Naive thymus-derived CD8-positive, alpha-beta T cell (primary cell): ENCODE data around the gene FGFR4. TPM values are rescaled to one million over a fixed set of nuclear protein-coding genes. Genes with fewer than 3 reads are reported as not detected.

Experiments used
- ATAC-seq, 2 donors: fragments of 150-1000 bp; cut with Tn5 transposase in 1 of 2; sonication (Bioruptor Pico), chemical (Tn5 transposase) in 1 of 2; 1 replicate in 1 of 2; 2 replicates in 1 of 2; pipeline ENCODE4 v1.10.0; 2021; ENCODE audit warnings: mild to moderate bottlenecking in 2 of 2, moderate library complexity in 2 of 2
- POLR2A ChIA-PET: fragments of 350-600 bp; sonication (Branson Sonifier 250); formaldehyde crosslinking; loops from one replicate; lab custom pipeline; 2021; ENCODE audit warnings: antibody characterized with exemption; lab: Charles Lee
- DNase-seq, 10 donors: peaks; one replicate each; pipeline versions ENCODE4 v3.0.0 to v3.0.0-alpha.2; 2020 to 2022
- H3K27ac Mint-ChIP-seq, 10 donors: one replicate each; pipeline ENCODE4 v1.8.0; 2020 to 2022; ENCODE audit warnings: mild to moderate bottlenecking in 10 of 10, mixed read lengths in 10 of 10, moderate library complexity in 4 of 10, inconsistent platforms in 1 of 10
- H3K27me3 Mint-ChIP-seq, 5 donors: one replicate each; pipeline ENCODE4 v1.8.0; 2021 to 2022; ENCODE audit warnings: mixed read lengths in 5 of 5
- H3K36me3 Mint-ChIP-seq, 3 donors: one replicate each; pipeline ENCODE4 v1.8.0; 2020 to 2022; ENCODE audit warnings: mixed read lengths in 3 of 3, mild to moderate bottlenecking in 2 of 3, inconsistent platforms in 1 of 3
- H3K4me1 Mint-ChIP-seq, 4 donors: one replicate each; pipeline ENCODE4 v1.8.0; 2021 to 2022; ENCODE audit warnings: mixed read lengths in 4 of 4
- H3K4me3 Mint-ChIP-seq, 10 donors: one replicate each; pipeline ENCODE4 v1.8.0; 2020 to 2022; ENCODE audit warnings: mild to moderate bottlenecking in 10 of 10, mixed read lengths in 10 of 10, moderate library complexity in 6 of 10, inconsistent platforms in 1 of 10
- H3K9me3 Mint-ChIP-seq, 9 donors: one replicate each; pipeline ENCODE4 v1.8.0; 2020 to 2022; ENCODE audit warnings: mixed read lengths in 9 of 9, mild to moderate bottlenecking in 3 of 9, inconsistent platforms in 1 of 9, moderate library complexity in 1 of 9
- polyA plus RNA-seq, 3 donors: library from polyadenylated mRNA; unstranded; fragments of 300-500 nt; fragmentation: Illumina TruSeq; gene quantifications; one replicate each; pipeline ENCODE4 v1.2.3, GENCODE V29; 2021
- total RNA-seq, 8 experiments: library from RNA in 2 of 8; stranded (reverse) in 2 of 8; gene quantifications; one replicate each; pipeline ENCODE4 v1.2.3 and lab custom pipeline; 2021 to 2026

Gene FGFR4
- total and polyA plus RNA-seq, 5 experiments from 2014 or later = 0.23 to 3.0 (median 1.3) TPM; not detected in 1

- H3K4me1 Mint-ChIP-seq = peaks cover 9 to 15% (median 11%) of the 10 kb centered on the region in 4 donors
- peak overlapping the region in 2 of 10 donors; percentile 3 to 46 for H3K4me3 Mint-ChIP-seq
- no peaks in the 10 kb centered on the region for H3K36me3 Mint-ChIP-seq
- ATAC-seq (no peak), DNase-seq (no peak)
- H3K9me3 Mint-ChIP-seq = no peaks in the 10 kb centered on the region
- H3K27me3 Mint-ChIP-seq = peaks cover 4 to 22% (median 10%) of the 10 kb centered on the region in 5 donors
- no peak overlapping the region for H3K27ac Mint-ChIP-seq
- POLR2A ChIA-PET = interaction anchor here (0.6 kb wide), 1 partner anchor 1227 kb away, joined by 6 read pairs; no protein-coding TSS in a partner anchor
These were observed 2.4 kb downstream of the FGFR4 start for GRCh38 chr5:177089127-177089526.

- Mint-ChIP-seq H3K27ac (peak overlapping the region in 2 of 10 donors; percentile 53 to 57), H3K36me3 (no peaks in the 10 kb centered on the region)
- POLR2A ChIA-PET = no interaction called here
These were observed 3.3 kb downstream of the FGFR4 start for GRCh38 chr5:177089825-177090641.

GRCh38 chr5:177090813-177091212 lies 4.1 kb downstream of the FGFR4 start:
- POLR2A ChIA-PET = no interaction called here
- H3K4me1 Mint-ChIP-seq = peaks cover 9 to 14% (median 11%) of the 10 kb centered on the region in 4 donors
- H3K27ac Mint-ChIP-seq = peak overlapping the region in 1 of 10 donors; percentile 15
- peaks cover 4 to 22% (median 10%) of the 10 kb centered on the region in 5 donors for H3K27me3 Mint-ChIP-seq
- no peaks in the 10 kb centered on the region for H3K9me3 Mint-ChIP-seq
- H3K36me3 Mint-ChIP-seq = no peaks in the 10 kb centered on the region
- no peak overlapping the region for H3K4me3 Mint-ChIP-seq
- ATAC-seq (no peak), DNase-seq (no peak)

More at GRCh38 chr5:177089825-177090641, 3.3 kb downstream of the FGFR4 start:
- H3K4me1 Mint-ChIP-seq = peaks cover 9 to 15% (median 11%) of the 10 kb centered on the region in 4 donors
- ATAC-seq (no peak), DNase-seq (no peak)
- no peaks in the 10 kb centered on the region for H3K9me3 Mint-ChIP-seq
- H3K27me3 Mint-ChIP-seq = peaks cover 4 to 22% (median 10%) of the 10 kb centered on the region in 5 donors
- peak overlapping the region in 1 of 10 donors; percentile 45 for H3K4me3 Mint-ChIP-seq

GRCh38 chr5:177091232-177091631 lies 4.5 kb downstream of the FGFR4 start:
- no peak for ATAC-seq
- POLR2A ChIA-PET = no interaction called here
- Mint-ChIP-seq H3K4me3 (peak overlapping the region in 1 of 10 donors; percentile 26), H3K9me3 (no peaks in the 10 kb centered on the region), H3K36me3 (no peaks in the 10 kb centered on the region), H3K27ac (peak overlapping the region in 1 of 10 donors; percentile 15), H3K4me1 (peaks cover 5 to 10% (median 7%) of the 10 kb centered on the region in 4 donors), H3K27me3 (peaks cover 4 to 22% (median 10%) of the 10 kb centered on the region in 5 donors)
- DNase-seq = no peak

- Mint-ChIP-seq H3K4me3 (no peak overlapping the region), H3K27me3 (peaks cover 4 to 22% (median 10%) of the 10 kb centered on the region in 5 donors), H3K9me3 (no peaks in the 10 kb centered on the region), H3K27ac (no peak overlapping the region), H3K36me3 (no peaks in the 10 kb centered on the region), H3K4me1 (peaks cover 4 to 6% (median 4%) of the 10 kb centered on the region in 4 donors)
- POLR2A ChIA-PET = no interaction called here
- ATAC-seq (no peak), DNase-seq (no peak)
These were observed 5.7 kb downstream of the FGFR4 start for GRCh38 chr5:177092178-177093081.

- peaks cover 4 to 20% (median 10%) of the 10 kb centered on the region in 5 donors for H3K27me3 Mint-ChIP-seq
- POLR2A ChIA-PET = no interaction called here
- no peak overlapping the region for H3K27ac Mint-ChIP-seq
- no peak for DNase-seq
- H3K36me3 Mint-ChIP-seq = no peaks in the 10 kb centered on the region
- H3K4me3 Mint-ChIP-seq = no peak overlapping the region
- ATAC-seq = no peak
- peaks cover 0 to 2% (median 1%) of the 10 kb centered on the region in 4 donors for H3K4me1 Mint-ChIP-seq
- no peaks in the 10 kb centered on the region for H3K9me3 Mint-ChIP-seq
These were observed 6.5 kb downstream of the FGFR4 start for GRCh38 chr5:177093082-177093712.

- no peak for ATAC-seq
- Mint-ChIP-seq H3K27ac (no peak overlapping the region), H3K36me3 (no peaks in the 10 kb centered on the region), H3K4me3 (no peak overlapping the region), H3K4me1 (peaks cover 0 to 2% (median 0%) of the 10 kb centered on the region in 4 donors), H3K27me3 (peaks cover under 1 to 16% (median 10%) of the 10 kb centered on the region in 5 donors), H3K9me3 (no peaks in the 10 kb centered on the region)
- POLR2A ChIA-PET = no interaction called here
- DNase-seq = no peak
These were observed 7.1 kb downstream of the FGFR4 start for GRCh38 chr5:177093803-177094202.

GRCh38 chr5:177094224-177095087 lies 7.7 kb downstream of the FGFR4 start:
- ATAC-seq (no peak), DNase-seq (no peak)
- peak overlapping the region in 1 of 10 donors; percentile 53 for H3K27ac Mint-ChIP-seq
- H3K9me3 Mint-ChIP-seq = no peaks in the 10 kb centered on the region
- H3K4me1 Mint-ChIP-seq = peaks cover 0 to 2% (median 0%) of the 10 kb centered on the region in 4 donors
- H3K4me3 Mint-ChIP-seq = no peak overlapping the region
- POLR2A ChIA-PET = no interaction called here
- no peaks in the 10 kb centered on the region for H3K36me3 Mint-ChIP-seq
- H3K27me3 Mint-ChIP-seq = peaks cover 0 to 12% (median 7%) of the 10 kb centered on the region in 5 donors

GRCh38 chr5:177095088-177095669 lies 8.5 kb downstream of the FGFR4 start:
- H3K9me3 Mint-ChIP-seq = no peaks in the 10 kb centered on the region
- no peak for ATAC-seq

GRCh38 chr5:177096162-177097015 lies 9.7 kb downstream of the FGFR4 start:
- no peak overlapping the region for H3K4me3 Mint-ChIP-seq
- no peak for ATAC-seq
- peaks cover 0 to 15% (median 3%) of the 10 kb centered on the region in 5 donors for H3K27me3 Mint-ChIP-seq
- DNase-seq = no peak
- peaks cover 0 to 2% (median 0%) of the 10 kb centered on the region in 4 donors for H3K4me1 Mint-ChIP-seq
- H3K9me3 Mint-ChIP-seq = no peaks in the 10 kb centered on the region
- no peaks in the 10 kb centered on the region for H3K36me3 Mint-ChIP-seq
- POLR2A ChIA-PET = interaction anchor here (0.6 kb wide), 1 partner anchor 63 kb away, joined by 3 read pairs; no protein-coding TSS in a partner anchor
- H3K27ac Mint-ChIP-seq = no peak overlapping the region

More at GRCh38 chr5:177095088-177095669, 8.5 kb downstream of the FGFR4 start:
- H3K36me3 Mint-ChIP-seq = no peaks in the 10 kb centered on the region
- DNase-seq = no peak
- peaks cover 0 to 12% (median 3%) of the 10 kb centered on the region in 5 donors for H3K27me3 Mint-ChIP-seq
- no peak overlapping the region for H3K4me3 Mint-ChIP-seq
- peak overlapping the region in 1 of 10 donors; percentile 53 for H3K27ac Mint-ChIP-seq
- POLR2A ChIA-PET = no interaction called here
- H3K4me1 Mint-ChIP-seq = peaks cover 0 to 2% (median 0%) of the 10 kb centered on the region in 4 donors
